Spleen (tissue), 11 donors: ENCODE data around the gene BFSP1. TPM values are rescaled to one million over a fixed set of nuclear protein-coding genes. Genes with fewer than 3 reads are reported as not detected.

Experiments used
- DNase-seq: peaks from one replicate; pipeline ENCODE4 v3.0.0-alpha.2; 2020
- H3K27ac ChIP-seq, 8 donors: fragments of 200-600 bp; sonication (generic) in 7 of 8; 1 replicate in 4 of 8; 2 replicates in 4 of 8; pipeline versions ENCODE4 v1.5.0 to v1.8.0; 2016 to 2021; ENCODE audit warnings: inconsistent platforms in 4 of 8, mild to moderate bottlenecking in 4 of 8, moderate library complexity in 1 of 8
- H3K27me3 ChIP-seq, 7 donors: fragments of 200-600 bp; sonication (generic) in 6 of 7; replicated peaks in 1 of 7; 1 replicate in 4 of 7; 2 replicates in 3 of 7; pipeline versions ENCODE4 v1.5.0 to v1.8.0; 2016 to 2021; ENCODE audit warnings: inconsistent platforms in 3 of 7, mild to moderate bottlenecking in 1 of 7
- H3K36me3 ChIP-seq, 6 donors: fragments of 200-600 bp; sonication (generic) in 5 of 6; 1 replicate in 4 of 6; 2 replicates in 2 of 6; pipeline versions ENCODE4 v1.5.0 to v1.8.0; 2016 to 2021; ENCODE audit warnings: inconsistent platforms in 2 of 6
- H3K4me1 ChIP-seq, 6 donors: fragments of 200-600 bp; sonication (generic) in 5 of 6; 1 replicate in 3 of 6; 2 replicates in 3 of 6; pipeline versions ENCODE4 v1.5.0 to v1.8.0; 2016 to 2021; ENCODE audit warnings: inconsistent platforms in 3 of 6
- H3K4me3 ChIP-seq, 8 donors: fragments of 200-600 bp; sonication (generic) in 7 of 8; 1 replicate in 4 of 8; 2 replicates in 4 of 8; pipeline versions ENCODE4 v1.5.0 to v1.8.0; 2016 to 2021; ENCODE audit warnings: inconsistent platforms in 4 of 8, mild to moderate bottlenecking in 4 of 8, moderate library complexity in 2 of 8
- H3K9me3 ChIP-seq, 8 donors: fragments of 200-600 bp; sonication (generic) in 7 of 8; 1 replicate in 4 of 8; 2 replicates in 4 of 8; pipeline versions ENCODE4 v1.5.0 to v1.8.0; 2016 to 2021; ENCODE audit warnings: inconsistent platforms in 4 of 8
- CTCF ChIP-seq, 11 experiments: fragments of 200-600 bp in 7 of 11; fragments of 450-650 bp in 4 of 11; sonication (generic) in 4 of 11; IDR thresholded peaks in 8 of 11; conservative IDR thresholded peaks in 3 of 11; 1 replicate in 7 of 11; 2 replicates in 4 of 11; pipeline versions ENCODE4 v1.4.0 to v1.8.0; 2016 to 2021; ENCODE audit warnings: antibody characterized with exemption in 11 of 11, inconsistent platforms in 4 of 11, mild to moderate bottlenecking in 1 of 11
- POLR2A ChIP-seq, 3 donors: fragments of 450-650 bp; IDR thresholded peaks; one replicate each; pipeline ENCODE4 v1.5.1; 2017; ENCODE audit warnings: antibody characterized with exemption in 3 of 3, mild to moderate bottlenecking in 1 of 3
- POLR2AphosphoS5 ChIP-seq, 3 donors: sonication (generic); formaldehyde crosslinking; IDR thresholded peaks; one replicate each; pipeline ENCODE4 v1.5.1; 2017; ENCODE audit warnings: antibody characterized with exemption in 3 of 3
- WGBS, 5 donors: extraction: QIAGEN DNeasy Blood & Tissue Kit in 3 of 5; methylation state at CpG; one replicate each; pipeline versions ENCODE4 v1.1.5 to v1.1.7; 2013 to 2018; 5-methylcytosine and 5-hydroxymethylcytosine counted together
- intact Hi-C: fragments of 100-400 bp; cut with DNase I; formaldehyde crosslinking; loops from one replicate; pipeline ENCODE4 v1.15.0; 2023; ENCODE audit warnings: low total_unique reads
- polyA plus RNA-seq, 3 donors: library from polyadenylated mRNA; stranded (reverse); fragments of 200-250 nt; gene quantifications; one replicate each; pipeline ENCODE4 v1.2.1, GENCODE V29; 2013
- total RNA-seq, 7 donors: library from RNA; depleted of rRNA in 3 of 7; stranded (reverse); fragments of >200 nt in 3 of 7; fragmentation: NEBNext Ultra II Directional in 4 of 7; extraction: Animal tissue kit (Norgen Biotek cat#: 25700) in 4 of 7; gene quantifications; one replicate each; pipeline versions ENCODE4 v1.1.0 to v1.2.1, GENCODE V29; 2016 to 2021
- donor health status: healthy with polysubstance abuse.
- donor health status: DM: no; HTN: no; CAD: no; lungs with moderate emphysema.
- donor health status: DM: no; HTN: no; CAD: no.
- donor health status: Bipolar disorder and iron deficiency.
- donor health status: healthy.
- donor health status: DM: no; HTN: no; CAD: no.
- donor health status: DM: yes; HTN: yes; CAD: no.

Gene BFSP1
- total and polyA plus RNA-seq, 10 donors: 0.13 to 0.86 (median 0.41) TPM

- no peak for DNase-seq
- peaks cover 0 to 42% (median 5%) of the 10 kb centered on the region in 7 donors for H3K27me3 ChIP-seq
- no peaks in the 10 kb centered on the region for H3K36me3 ChIP-seq
- 84 to 89% (median 88%) methylated on average over 3 of the region's 3 CpGs for WGBS, 5 donors
- intact Hi-C loops: no loop called here
- H3K27ac ChIP-seq: no peak overlapping the region
- H3K9me3 ChIP-seq: no peaks in the 10 kb centered on the region
- H3K4me1 ChIP-seq: no peaks in the 10 kb centered on the region
- H3K4me3 ChIP-seq: no peak overlapping the region
- TF ChIP-seq CTCF (IDR thresholded peaks at IDR 0.05 in 8 of 11, conservative IDR thresholded peaks at IDR 0.05 in 3 of 11) (no peak), POLR2AphosphoS5 (IDR thresholded peaks at IDR 0.05) (no peak), POLR2A (IDR thresholded peaks at IDR 0.05) (no peak)
These were observed 78.7 kb downstream of the BFSP1 start for GRCh38 chr20:17452441-17452840.

- WGBS, 5 donors: 73 to 96% (median 75%) methylated on average over 2 of the region's 2 CpGs
- intact Hi-C loops: no loop called here
These were observed 82.1 kb downstream of the BFSP1 start for GRCh38 chr20:17449031-17449430.

GRCh38 chr20:17448071-17448470 lies 83.1 kb downstream of the BFSP1 start:
- Histone ChIP-seq H3K9me3 (no peaks in the 10 kb centered on the region), H3K36me3 (no peaks in the 10 kb centered on the region), H3K27me3 (peaks cover 0 to 41% (median 4%) of the 10 kb centered on the region in 7 donors), H3K27ac (no peak overlapping the region), H3K4me3 (no peak overlapping the region), H3K4me1 (no peaks in the 10 kb centered on the region)
- no peak for TF ChIP-seq POLR2A (IDR thresholded peaks at IDR 0.05)
- no peak for TF ChIP-seq CTCF (IDR thresholded peaks at IDR 0.05 in 8 of 11, conservative IDR thresholded peaks at IDR 0.05 in 3 of 11)
- no peak for TF ChIP-seq POLR2AphosphoS5 (IDR thresholded peaks at IDR 0.05)
- DNase-seq: no peak
- intact Hi-C loops: no loop called here
- WGBS, 5 donors: 92 to 97% (median 95%) methylated on average over 2 of the region's 2 CpGs

More at GRCh38 chr20:17449031-17449430, 82.1 kb downstream of the BFSP1 start:
- H3K36me3 ChIP-seq: no peaks in the 10 kb centered on the region
- DNase-seq: no peak
- H3K4me1 ChIP-seq: no peaks in the 10 kb centered on the region
- TF ChIP-seq POLR2AphosphoS5 (IDR thresholded peaks at IDR 0.05) (no peak), CTCF (IDR thresholded peaks at IDR 0.05 in 8 of 11, conservative IDR thresholded peaks at IDR 0.05 in 3 of 11) (no peak), POLR2A (IDR thresholded peaks at IDR 0.05) (no peak)
- peaks cover 0 to 39% (median 5%) of the 10 kb centered on the region in 7 donors for H3K27me3 ChIP-seq
- no peaks in the 10 kb centered on the region for H3K9me3 ChIP-seq
- no peak overlapping the region for H3K27ac ChIP-seq
- no peak overlapping the region for H3K4me3 ChIP-seq

GRCh38 chr20:17446171-17446570 lies 85.0 kb downstream of the BFSP1 start:
- peaks cover 0 to 37% (median 5%) of the 10 kb centered on the region in 7 donors for H3K27me3 ChIP-seq
- TF ChIP-seq POLR2AphosphoS5 (IDR thresholded peaks at IDR 0.05): no peak
- no peak for TF ChIP-seq CTCF (IDR thresholded peaks at IDR 0.05 in 8 of 11, conservative IDR thresholded peaks at IDR 0.05 in 3 of 11)
- TF ChIP-seq POLR2A (IDR thresholded peaks at IDR 0.05): no peak
- DNase-seq: no peak
- no peak overlapping the region for H3K4me3 ChIP-seq
- no peaks in the 10 kb centered on the region for H3K36me3 ChIP-seq
- WGBS, 5 donors: 71 to 84% (median 78%) methylated on average over 5 of the region's 5 CpGs
- H3K4me1 ChIP-seq: no peaks in the 10 kb centered on the region
- peaks cover 0 to 12% (median 7%) of the 10 kb centered on the region in 8 donors for H3K9me3 ChIP-seq
- H3K27ac ChIP-seq: no peak overlapping the region
- intact Hi-C loops: no loop called here
